C4-2B (cell line): ENCODE data around the gene RCVRN.

Experiments
- CTCF ChIP-seq: fragments of 450-650 bp; conservative IDR thresholded peaks from 2 replicates; pipeline ENCODE4 v1.5.1; 2017; ENCODE audit warnings: mild to moderate bottlenecking
- ZFX ChIP-seq: fragments of 450-650 bp; IDR thresholded peaks from 2 replicates; pipeline ENCODE4 v1.6.1; 2017

- TF ChIP-seq CTCF (no peak), ZFX (no peak)
These were observed 6.0 kb upstream of the RCVRN start for GRCh38 chr17:9911089-9911488.
